H1 (cell line): ENCODE measurements around the gene HMGXB3. TPM values are rescaled to one million over a fixed set of nuclear protein-coding genes. Genes with fewer than 3 reads are reported as not detected.

Experiments used
- CTCF ChIA-PET: fragments of 300-600 bp; sonication (Branson Sonifier 250); formaldehyde crosslinking; loops from one replicate; lab custom pipeline; 2021; ENCODE audit not compliant: partially characterized antibody; lab: Charles Lee
- POLR2A ChIA-PET: fragments of 300-600 bp; sonication (Branson Sonifier 250); formaldehyde crosslinking; loops from one replicate; lab custom pipeline; 2021; ENCODE audit warnings: inconsistent platforms; ENCODE audit not compliant: partially characterized antibody; lab: Charles Lee
- DNase-seq, 2 experiments: peaks; one replicate each; pipeline versions ENCODE4 v3.0.0 to v3.0.0-alpha.2; 2010 to 2022; ENCODE audit warnings: low spot score in 2 of 2, low read depth in 1 of 2, mixed read lengths in 1 of 2
- FAIRE-seq: peaks from 2 replicates; lab custom pipeline; 2011; peaks lifted over from hg19 to GRCh38; lab: Jason Lieb, UNC
- H2AFZ ChIP-seq: 2 replicates; pipeline ENCODE4 v1.8.1; 2012; ENCODE audit warnings: low read length, inconsistent platforms
- H2AK5ac ChIP-seq: 2 replicates; pipeline ENCODE4 v1.6.1; 2013; ENCODE audit warnings: low read depth, low read length
- H2BK120ac ChIP-seq: replicated peaks from 2 replicates; pipeline ENCODE3; 2013; ENCODE audit warnings: low read depth, low read length, inconsistent platforms
- H2BK12ac ChIP-seq: 2 replicates; pipeline ENCODE4 v1.6.1; 2013; ENCODE audit warnings: low read depth, low read length
- H2BK15ac ChIP-seq: 2 replicates; pipeline ENCODE4 v1.6.1; 2013; ENCODE audit warnings: low read length
- H2BK20ac ChIP-seq: 2 replicates; pipeline ENCODE4 v1.6.1; 2013; ENCODE audit warnings: low read length
- H2BK5ac ChIP-seq: 2 replicates; pipeline ENCODE4 v1.6.1; 2013; ENCODE audit warnings: low read depth, low read length
- H3K14ac ChIP-seq: 2 replicates; pipeline ENCODE4 v1.6.1; 2013; ENCODE audit warnings: inconsistent platforms; ENCODE audit not compliant: insufficient read length
- H3K18ac ChIP-seq: 2 replicates; pipeline ENCODE4 v1.6.1; 2013; ENCODE audit warnings: low read length; ENCODE audit errors: extremely low read depth
- H3K23ac ChIP-seq: 2 replicates; pipeline ENCODE4 v1.6.1; 2013; ENCODE audit warnings: inconsistent platforms; ENCODE audit not compliant: insufficient read length
- H3K23me2 ChIP-seq: 2 replicates; pipeline ENCODE4 v1.6.1; 2013; ENCODE audit warnings: low read depth, low read length
- H3K27ac ChIP-seq: 2 replicates; pipeline ENCODE4 v1.6.1; 2011; ENCODE audit warnings: low read depth, low read length, inconsistent platforms
- H3K27me3 ChIP-seq, 4 experiments: replicated peaks in 1 of 4; 1 replicate in 1 of 4; 2 replicates in 3 of 4; pipeline versions ENCODE4 v1.6.1 to v1.8.1; 2011 to 2013; ENCODE audit warnings: low read length in 3 of 4, mild to moderate bottlenecking in 3 of 4, inconsistent platforms in 2 of 4, mixed read lengths in 2 of 4, moderate library complexity in 1 of 4; ENCODE audit not compliant: control insufficient read depth in 3 of 4, insufficient read depth in 3 of 4; ENCODE audit errors: extremely low read depth in 1 of 4
- H3K36me3 ChIP-seq, 4 experiments: 2 replicates each; pipeline versions ENCODE4 v1.6.1 to v1.8.1; 2011 to 2013; ENCODE audit warnings: mild to moderate bottlenecking in 4 of 4, low read length in 3 of 4, moderate library complexity in 2 of 4, control low read depth in 1 of 4, inconsistent platforms in 1 of 4; ENCODE audit not compliant: insufficient read depth in 4 of 4, control insufficient read depth in 2 of 4
- H3K4ac ChIP-seq: replicated peaks from 2 replicates; pipeline ENCODE3; 2013; ENCODE audit warnings: low read length, low read depth, mixed read lengths, inconsistent platforms; ENCODE audit not compliant: insufficient read length
- H3K4me1 ChIP-seq, 4 experiments: replicated peaks in 1 of 4; 1 replicate in 1 of 4; 2 replicates in 3 of 4; pipeline versions ENCODE4 v1.6.1 to v1.8.1; 2011 to 2013; ENCODE audit warnings: low read length in 3 of 4, inconsistent platforms in 2 of 4, mixed read lengths in 1 of 4; ENCODE audit not compliant: insufficient read depth in 4 of 4, control insufficient read depth in 3 of 4
- H3K4me2 ChIP-seq, 2 experiments: 2 replicates each; pipeline versions ENCODE4 v1.6.1 to v1.8.1; 2011 to 2013; ENCODE audit warnings: low read depth in 2 of 2, low read length in 2 of 2, control low read depth in 1 of 2, inconsistent platforms in 1 of 2, mild to moderate bottlenecking in 1 of 2; ENCODE audit not compliant: insufficient read depth in 1 of 2
- H3K4me3 ChIP-seq, 4 experiments: fragments of 200-600, 300-600 bp in 1 of 4; sonication (generic), shearing (Covaris generic), sonication (Bioruptor Twin) in 1 of 4; 2 replicates each; pipeline versions ENCODE4 v1.5.1 to v1.8.1; 2011 to 2016; ENCODE audit warnings: low read length in 4 of 4, low read depth in 3 of 4, control low read depth in 2 of 4, inconsistent platforms in 2 of 4, mild to moderate bottlenecking in 2 of 4, mixed read lengths in 1 of 4, moderate library complexity in 1 of 4; ENCODE audit not compliant: insufficient read depth in 2 of 4; ENCODE audit errors: extremely low read depth in 1 of 4
- H3K56ac ChIP-seq: replicated peaks from 2 replicates; pipeline ENCODE3; 2013; ENCODE audit warnings: low read depth, mild to moderate bottlenecking, mixed read lengths, low read length, inconsistent platforms; ENCODE audit not compliant: insufficient read length
- H3K79me1 ChIP-seq: 2 replicates; pipeline ENCODE4 v1.6.1; 2013; ENCODE audit warnings: low read depth, low read length, control low read depth
- H3K79me2 ChIP-seq, 2 experiments: 2 replicates each; pipeline versions ENCODE4 v1.6.1 to v1.8.1; 2012 to 2013; ENCODE audit warnings: low read length in 2 of 2, mild to moderate bottlenecking in 2 of 2, inconsistent platforms in 1 of 2; ENCODE audit not compliant: insufficient read depth in 2 of 2, control insufficient read depth in 1 of 2
- H3K9ac ChIP-seq, 4 experiments: replicated peaks in 1 of 4; 1 replicate in 1 of 4; 2 replicates in 3 of 4; pipeline versions ENCODE4 v1.6.1 to v1.8.1; 2011 to 2013; ENCODE audit warnings: low read depth in 3 of 4, low read length in 3 of 4, control low read depth in 2 of 4, mild to moderate bottlenecking in 2 of 4, moderate library complexity in 2 of 4, inconsistent platforms in 1 of 4; ENCODE audit errors: extremely low read depth in 1 of 4
- H3K9me3 ChIP-seq, 2 experiments: 2 replicates each; pipeline versions ENCODE4 v1.6.1 to v1.8.1; 2012 to 2013; ENCODE audit warnings: mild to moderate bottlenecking in 2 of 2, moderate library complexity in 2 of 2, control low read depth in 1 of 2, inconsistent platforms in 1 of 2, low read depth in 1 of 2, low read length in 1 of 2, mixed read lengths in 1 of 2; ENCODE audit not compliant: insufficient read depth in 2 of 2
- H4K20me1 ChIP-seq, 2 experiments: replicated peaks in 1 of 2; 2 replicates each; pipeline versions ENCODE3 to v1.8.1; 2011 to 2013; ENCODE audit warnings: inconsistent platforms in 2 of 2, low read length in 2 of 2, mild to moderate bottlenecking in 1 of 2; ENCODE audit not compliant: insufficient read depth in 2 of 2, control insufficient read depth in 1 of 2
- H4K5ac ChIP-seq: 2 replicates; pipeline ENCODE4 v1.6.1; 2013; ENCODE audit warnings: low read length, low read depth, mixed read lengths, inconsistent platforms; ENCODE audit not compliant: insufficient read length
- H4K8ac ChIP-seq: 2 replicates; pipeline ENCODE4 v1.8.0; 2013; ENCODE audit warnings: mild to moderate bottlenecking, moderate library complexity, low read length, inconsistent platforms; ENCODE audit not compliant: insufficient read depth; ENCODE audit errors: extremely low read depth
- H4K91ac ChIP-seq: replicated peaks from 2 replicates; pipeline ENCODE3; 2013; ENCODE audit warnings: low read length, mixed read lengths, inconsistent platforms; ENCODE audit not compliant: insufficient read length
- NRF1 ChIP-seq: IDR thresholded peaks from 2 replicates; pipeline ENCODE4 v1.6.1; 2011; ENCODE audit warnings: mild to moderate bottlenecking, low read depth, low read length, improper control_type of control experiment
- POU5F1 ChIP-seq: IDR thresholded peaks from 2 replicates; pipeline ENCODE4 v1.6.1; 2011; ENCODE audit warnings: low read depth, mild to moderate bottlenecking, low read length, moderate library complexity
- SIX5 ChIP-seq: IDR thresholded peaks from 2 replicates; pipeline ENCODE4 v1.6.1; 2011; ENCODE audit warnings: mild to moderate bottlenecking, low read depth, low read length
- SP2 ChIP-seq: IDR thresholded peaks from 2 replicates; pipeline ENCODE4 v1.6.1; 2012; ENCODE audit warnings: mild to moderate bottlenecking, low read length, inconsistent platforms
- WGBS, 2 experiments: shearing (Covaris generic) in 1 of 2; methylation state at CpG; one replicate each; pipeline versions ENCODE4 v1.1.6 to v1.1.7; 2013 to 2015; ENCODE audit warnings: low lambda C conversion rate in 2 of 2, mixed read lengths in 2 of 2, inconsistent platforms in 1 of 2, low coverage in 1 of 2, missing lambda C conversion rate in 1 of 2; ENCODE audit not compliant: insufficient replicate concordance in 2 of 2, insufficient coverage in 1 of 2, insufficient read length in 1 of 2; ENCODE audit errors: extremely low coverage in 1 of 2, missing lambda C conversion rate in 1 of 2; 5-methylcytosine and 5-hydroxymethylcytosine counted together
- polyA plus RNA-seq, 7 experiments: library from polyadenylated mRNA; depleted of rRNA in 3 of 7; stranded (reverse) in 5 of 7; unstranded in 2 of 7; fragments of >200 nt in 5 of 7; fragments of 200-250 nt in 2 of 7; gene quantifications; 1 replicate in 5 of 7; 2 replicates in 1 of 7; 4 replicates in 1 of 7; pipeline versions ENCODE4 v1.2.1 to v1.2.3, GENCODE V29; 2011 to 2013; ENCODE audit warnings: missing spikeins in 2 of 7, mixed read lengths in 2 of 7
- total RNA-seq: library from RNA; stranded (reverse); fragmentation: NEBNext Ultra II Directional; extraction: Animal tissue kit (Norgen Biotek cat#: 25700); gene quantifications from 2 replicates; pipeline ENCODE4 v1.2.1, GENCODE V29; 2021

HMGXB3 gene
- total and polyA plus RNA-seq, 2 of the 8 experiments (the other 6 are each of a cell fraction or from before 2014, with no cell fraction given), result 26.8 to 28.0 TPM

DNA sequence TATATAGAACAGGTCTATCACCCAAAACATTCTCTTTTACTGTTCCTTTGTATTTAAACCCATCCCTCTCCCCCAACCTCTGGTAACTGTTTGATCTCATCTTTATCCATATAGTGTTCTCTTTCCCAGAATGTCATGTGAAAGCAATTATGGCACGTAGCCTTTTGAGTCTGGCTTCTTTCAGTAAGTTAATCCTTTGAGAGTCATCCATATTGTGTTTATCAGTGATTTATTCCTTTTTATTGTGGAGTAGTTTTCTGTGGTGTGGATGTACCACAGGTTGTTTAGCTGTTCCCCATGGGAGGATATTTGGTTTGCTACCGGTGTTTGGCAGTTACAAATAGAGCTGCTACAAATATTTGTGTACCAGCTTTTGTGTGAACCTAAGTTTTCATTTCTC, 38.0 kb downstream of the HMGXB3 start:
- no peak for FAIRE-seq
- no peak overlapping the region for H3K27ac ChIP-seq
- H3K36me3 ChIP-seq, result peaks cover 25 to 74% (median 58%) of the 10 kb centered on the region in 4 experiments

More for the DNA sequence above, 38.0 kb downstream of the HMGXB3 start:
- H2BK12ac ChIP-seq, result no peak overlapping the region
- POLR2A ChIA-PET, result no interaction called here
- H2BK20ac ChIP-seq, result no peak overlapping the region
- no peaks in the 10 kb centered on the region for H4K20me1 ChIP-seq
- H3K9me3 ChIP-seq, result no peaks in the 10 kb centered on the region
- H3K23me2 ChIP-seq, result no peaks in the 10 kb centered on the region
- WGBS, 2 experiments, result 96% methylated on average over 2 of the region's 2 CpGs; no CpG with 5 or more reads in 1 of the 2 experiments
- H3K9ac ChIP-seq, result no peak overlapping the region
- H2AK5ac ChIP-seq, result no peak overlapping the region
- H3K79me1 ChIP-seq, result no peaks in the 10 kb centered on the region
- CTCF ChIA-PET, result interaction anchor here (1.7 kb wide), 1 partner anchor 177 kb away, joined by 3 read pairs; no protein-coding TSS in a partner anchor
- DNase-seq, result no peak
- H3K4me3 ChIP-seq, result no peak overlapping the region
- H4K91ac ChIP-seq, result no peak overlapping the region
- no peak overlapping the region for H3K56ac ChIP-seq
- no peak overlapping the region for H3K18ac ChIP-seq
- no peak for TF ChIP-seq POU5F1
- TF ChIP-seq NRF1, result no peak
- no peak for TF ChIP-seq SP2
- no peak for TF ChIP-seq SIX5
- TF ChIP-seq, all 59 proteins: peak for 0
- no peak overlapping the region for H2BK15ac ChIP-seq
- no peak overlapping the region for H3K23ac ChIP-seq
- no peak overlapping the region for H3K4ac ChIP-seq
- H3K4me2 ChIP-seq, result no peak overlapping the region
- no peak overlapping the region for H2BK5ac ChIP-seq
- H2BK120ac ChIP-seq, result no peak overlapping the region
- H3K79me2 ChIP-seq, result no peaks in the 10 kb centered on the region
- H3K27me3 ChIP-seq, result no peaks in the 10 kb centered on the region
- H4K5ac ChIP-seq, result no peak overlapping the region
- H4K8ac ChIP-seq, result no peak overlapping the region
- no peaks in the 10 kb centered on the region for H3K4me1 ChIP-seq
- H3K14ac ChIP-seq, result no peak overlapping the region
- H2AFZ ChIP-seq, result no peak overlapping the region
